ENCODE data around the gene GSTCD.
"Not testable (repeated sequence)": the region's sequence is repeated elsewhere in the genome, so short reads cannot be mapped to it uniquely, and the experiment has no call there.

GSTCD gene

DNA sequence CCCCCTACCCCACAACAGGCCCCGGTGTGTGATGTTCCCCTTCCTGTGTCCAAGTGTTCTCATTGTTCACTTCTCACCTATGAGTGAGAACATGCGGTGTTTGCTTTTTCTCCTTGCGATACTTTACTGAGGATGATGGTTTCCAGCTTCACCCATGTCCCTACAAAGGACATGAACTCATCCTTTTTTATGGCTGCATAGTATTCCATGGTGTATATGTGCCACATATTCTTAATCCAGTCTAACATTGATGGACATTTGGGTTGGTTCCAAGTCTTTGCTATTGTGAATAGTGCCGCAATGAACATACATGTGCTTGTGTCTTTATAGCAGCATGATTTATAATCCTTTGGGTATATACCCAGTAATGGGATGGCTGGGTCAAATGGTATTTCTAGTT, 21.3 kb downstream of the GSTCD start:
- ATAC-seq: not testable (repeated sequence)

DNA sequence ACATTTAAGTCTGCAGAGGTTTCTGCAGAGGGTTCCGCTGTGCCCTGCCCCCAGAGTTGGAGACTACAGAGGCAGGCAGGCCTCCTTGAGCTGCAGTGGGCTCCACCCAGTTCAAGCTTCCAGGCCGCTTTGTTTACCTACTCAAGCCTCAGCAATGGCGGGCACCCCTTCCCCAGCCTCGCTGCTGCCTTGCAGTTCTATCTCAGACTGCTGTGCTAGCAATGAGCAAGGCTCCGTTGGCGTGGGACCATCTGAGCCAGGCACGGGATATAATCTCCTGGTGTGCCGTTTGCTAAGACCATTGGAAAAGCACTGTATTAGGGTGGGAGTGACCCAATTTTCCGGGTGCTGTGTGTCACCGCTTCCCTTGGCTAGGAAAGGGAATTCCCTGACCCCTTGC, 26.6 kb downstream of the GSTCD start:
- not testable (repeated sequence) for ATAC-seq

DNA sequence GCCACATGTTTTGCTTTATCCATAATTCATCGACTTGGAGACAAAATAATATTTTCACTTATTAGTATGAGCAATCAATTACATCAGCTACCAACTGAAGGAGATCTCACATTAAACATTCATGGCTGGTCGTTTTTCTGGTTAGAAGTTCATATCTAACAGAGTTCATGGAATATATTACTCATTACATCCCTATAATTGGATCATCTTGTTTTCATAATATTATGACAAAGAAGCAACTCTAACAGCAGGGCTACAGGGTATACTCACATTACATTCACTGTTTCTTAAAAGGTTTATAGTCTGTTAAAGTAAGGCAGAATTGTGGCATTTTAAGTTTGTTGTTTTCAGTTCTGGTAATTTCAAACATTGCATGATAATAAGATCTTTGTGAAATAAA, 33.0 kb downstream of the GSTCD start:
- peak; percentile 77; the same call in 2 of the 3 replicates for ATAC-seq
- TF ChIP-seq ISL1 (CRISPR knock-in tag; IDR thresholded peaks at IDR 0.05) (peak; percentile 50; the same call in 1 of the 2 replicates), ARNTL (CRISPR knock-in tag; IDR thresholded peaks at IDR 0.05; ENCODE audit: borderline replicate concordance, low read depth) (no peak), ZNF565 (CRISPR knock-in tag; conservative IDR thresholded peaks at IDR 0.05; ENCODE audit: low read depth) (no peak), ZFP30 (CRISPR knock-in tag; IDR thresholded peaks at IDR 0.05) (0 out of 2 replicates have a peak, but pooled peaks have one; percentile 7), TCF4 (CRISPR knock-in tag; IDR thresholded peaks at IDR 0.05; ENCODE audit: borderline replicate concordance) (0 out of 2 replicates have a peak, but pooled peaks have one; percentile 12)
- TF ChIP-seq, protein P1, sequence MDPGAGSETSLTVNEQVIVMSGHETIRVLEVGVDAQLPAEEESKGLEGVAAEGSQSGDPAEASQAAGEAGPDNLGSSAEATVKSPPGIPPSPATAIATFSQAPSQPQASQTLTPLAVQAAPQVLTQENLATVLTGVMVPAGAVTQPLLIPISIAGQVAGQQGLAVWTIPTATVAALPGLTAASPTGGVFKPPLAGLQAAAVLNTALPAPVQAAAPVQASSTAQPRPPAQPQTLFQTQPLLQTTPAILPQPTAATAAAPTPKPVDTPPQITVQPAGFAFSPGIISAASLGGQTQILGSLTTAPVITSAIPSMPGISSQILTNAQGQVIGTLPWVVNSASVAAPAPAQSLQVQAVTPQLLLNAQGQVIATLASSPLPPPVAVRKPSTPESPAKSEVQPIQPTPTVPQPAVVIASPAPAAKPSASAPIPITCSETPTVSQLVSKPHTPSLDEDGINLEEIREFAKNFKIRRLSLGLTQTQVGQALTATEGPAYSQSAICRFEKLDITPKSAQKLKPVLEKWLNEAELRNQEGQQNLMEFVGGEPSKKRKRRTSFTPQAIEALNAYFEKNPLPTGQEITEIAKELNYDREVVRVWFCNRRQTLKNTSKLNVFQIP (CRISPR knock-in tag; IDR thresholded peaks at IDR 0.05; ENCODE audit: borderline replicate concordance, low read depth): no peak

DNA sequence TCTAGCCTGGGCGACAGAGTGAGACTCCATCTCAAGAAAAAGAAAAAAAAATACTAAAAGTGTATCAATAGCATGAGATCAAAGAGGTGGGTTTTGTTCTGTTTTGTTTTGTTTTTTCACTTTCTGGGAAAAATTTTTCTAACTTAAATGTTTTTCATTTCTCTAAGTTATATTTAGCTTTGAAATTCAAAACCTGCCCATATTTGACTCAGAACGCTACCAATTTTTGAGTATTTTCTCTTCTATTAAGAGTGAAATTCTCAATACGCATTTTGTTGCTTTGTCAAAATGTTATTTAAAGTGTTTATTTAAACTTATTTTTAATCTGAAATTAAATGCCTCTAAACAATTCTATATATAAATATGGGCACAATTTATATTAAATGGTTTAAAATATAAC, 39.6 kb downstream of the GSTCD start:
- no peak for TF ChIP-seq ZNF8 (CRISPR knock-in tag; IDR thresholded peaks at IDR 0.05)
- TF ChIP-seq, protein P2, sequence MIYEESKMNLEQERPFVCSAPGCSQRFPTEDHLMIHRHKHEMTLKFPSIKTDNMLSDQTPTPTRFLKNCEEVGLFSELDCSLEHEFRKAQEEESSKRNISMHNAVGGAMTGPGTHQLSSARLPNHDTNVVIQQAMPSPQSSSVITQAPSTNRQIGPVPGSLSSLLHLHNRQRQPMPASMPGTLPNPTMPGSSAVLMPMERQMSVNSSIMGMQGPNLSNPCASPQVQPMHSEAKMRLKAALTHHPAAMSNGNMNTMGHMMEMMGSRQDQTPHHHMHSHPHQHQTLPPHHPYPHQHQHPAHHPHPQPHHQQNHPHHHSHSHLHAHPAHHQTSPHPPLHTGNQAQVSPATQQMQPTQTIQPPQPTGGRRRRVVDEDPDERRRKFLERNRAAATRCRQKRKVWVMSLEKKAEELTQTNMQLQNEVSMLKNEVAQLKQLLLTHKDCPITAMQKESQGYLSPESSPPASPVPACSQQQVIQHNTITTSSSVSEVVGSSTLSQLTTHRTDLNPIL (CRISPR knock-in tag; IDR thresholded peaks at IDR 0.05; ENCODE audit: low read depth): no peak
- TF ChIP-seq CSDC2 (CRISPR knock-in tag; IDR thresholded peaks at IDR 0.05): no peak
- TF ChIP-seq RARB (CRISPR knock-in tag; IDR thresholded peaks at IDR 0.05): no peak
- TF ChIP-seq ZFP3 (CRISPR knock-in tag; IDR thresholded peaks at IDR 0.05): no peak
- no peak for TF ChIP-seq GLIS3 (CRISPR knock-in tag; IDR thresholded peaks at IDR 0.05)
- TF ChIP-seq, protein P1 (CRISPR knock-in tag; IDR thresholded peaks at IDR 0.05; ENCODE audit: borderline replicate concordance, low read depth): no peak
- no peak for TF ChIP-seq TCF4 (CRISPR knock-in tag; IDR thresholded peaks at IDR 0.05; ENCODE audit: borderline replicate concordance)
- TF ChIP-seq ZFP30 (CRISPR knock-in tag; IDR thresholded peaks at IDR 0.05): no peak
- no peak for TF ChIP-seq ARNTL (CRISPR knock-in tag; IDR thresholded peaks at IDR 0.05; ENCODE audit: borderline replicate concordance, low read depth)
- no peak for TF ChIP-seq ZNF565 (CRISPR knock-in tag; conservative IDR thresholded peaks at IDR 0.05; ENCODE audit: low read depth)
- TF ChIP-seq SNAI2 (CRISPR knock-in tag; IDR thresholded peaks at IDR 0.05): no peak
- TF ChIP-seq ZNF70 (CRISPR knock-in tag; IDR thresholded peaks at IDR 0.05): no peak
- TF ChIP-seq ZC3H10 (CRISPR knock-in tag; IDR thresholded peaks at IDR 0.05): no peak
- no peak for TF ChIP-seq BACH2 (CRISPR knock-in tag; IDR thresholded peaks at IDR 0.05; ENCODE audit: borderline replicate concordance)
- no peak for TF ChIP-seq ESRRG (CRISPR knock-in tag; IDR thresholded peaks at IDR 0.05)
- ATAC-seq: no peak

DNA sequence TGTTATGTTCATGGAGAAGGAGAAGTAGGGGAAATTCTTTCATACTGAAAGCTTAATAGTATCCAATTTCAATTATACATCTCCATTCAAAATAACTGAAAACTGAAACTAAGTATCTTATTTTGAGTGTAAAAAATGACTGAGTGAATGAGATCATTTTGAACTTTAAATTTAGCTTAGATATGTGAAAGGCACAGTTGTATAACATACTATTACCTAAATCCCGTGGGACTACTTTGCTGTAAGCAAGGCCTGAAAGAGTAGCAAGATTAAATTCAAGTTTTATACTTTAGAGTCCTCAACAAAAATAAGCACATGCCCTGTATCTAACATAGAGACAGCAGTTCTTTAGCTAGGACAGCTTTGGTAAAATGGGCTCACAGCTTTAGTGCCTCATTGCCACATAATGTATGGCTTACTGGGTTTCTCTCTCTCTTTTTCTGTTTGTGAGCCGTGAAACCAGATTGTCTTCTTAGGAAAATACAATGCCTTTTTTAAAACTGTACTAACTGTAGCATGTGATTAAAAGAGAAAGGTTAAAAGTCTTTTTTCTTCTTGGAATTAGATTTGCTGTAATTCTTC, 43.2 kb downstream of the GSTCD start:
- ATAC-seq: no peak
- TF ChIP-seq, protein P3, sequence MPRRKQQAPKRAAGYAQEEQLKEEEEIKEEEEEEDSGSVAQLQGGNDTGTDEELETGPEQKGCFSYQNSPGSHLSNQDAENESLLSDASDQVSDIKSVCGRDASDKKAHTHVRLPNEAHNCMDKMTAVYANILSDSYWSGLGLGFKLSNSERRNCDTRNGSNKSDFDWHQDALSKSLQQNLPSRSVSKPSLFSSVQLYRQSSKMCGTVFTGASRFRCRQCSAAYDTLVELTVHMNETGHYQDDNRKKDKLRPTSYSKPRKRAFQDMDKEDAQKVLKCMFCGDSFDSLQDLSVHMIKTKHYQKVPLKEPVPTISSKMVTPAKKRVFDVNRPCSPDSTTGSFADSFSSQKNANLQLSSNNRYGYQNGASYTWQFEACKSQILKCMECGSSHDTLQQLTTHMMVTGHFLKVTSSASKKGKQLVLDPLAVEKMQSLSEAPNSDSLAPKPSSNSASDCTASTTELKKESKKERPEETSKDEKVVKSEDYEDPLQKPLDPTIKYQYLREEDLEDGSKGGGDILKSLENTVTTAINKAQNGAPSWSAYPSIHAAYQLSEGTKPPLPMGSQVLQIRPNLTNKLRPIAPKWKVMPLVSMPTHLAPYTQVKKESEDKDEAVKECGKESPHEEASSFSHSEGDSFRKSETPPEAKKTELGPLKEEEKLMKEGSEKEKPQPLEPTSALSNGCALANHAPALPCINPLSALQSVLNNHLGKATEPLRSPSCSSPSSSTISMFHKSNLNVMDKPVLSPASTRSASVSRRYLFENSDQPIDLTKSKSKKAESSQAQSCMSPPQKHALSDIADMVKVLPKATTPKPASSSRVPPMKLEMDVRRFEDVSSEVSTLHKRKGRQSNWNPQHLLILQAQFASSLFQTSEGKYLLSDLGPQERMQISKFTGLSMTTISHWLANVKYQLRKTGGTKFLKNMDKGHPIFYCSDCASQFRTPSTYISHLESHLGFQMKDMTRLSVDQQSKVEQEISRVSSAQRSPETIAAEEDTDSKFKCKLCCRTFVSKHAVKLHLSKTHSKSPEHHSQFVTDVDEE (CRISPR knock-in tag; IDR thresholded peaks at IDR 0.05): no peak
- TF ChIP-seq ZFP3 (CRISPR knock-in tag; IDR thresholded peaks at IDR 0.05): no peak
- no peak for TF ChIP-seq GLIS3 (CRISPR knock-in tag; IDR thresholded peaks at IDR 0.05)

All from SK-N-SH treated with all-trans-retinoic acid at 6 μM for 48 hours (cell line).